Amniotic stem cell (primary cell): ENCODE results near the gene STXBP3.

Experiments
- DNase-seq: peaks from one replicate; lab custom pipeline; 2025; lab: John Stamatoyannopoulos, UW

The STXBP3 gene

DNA sequence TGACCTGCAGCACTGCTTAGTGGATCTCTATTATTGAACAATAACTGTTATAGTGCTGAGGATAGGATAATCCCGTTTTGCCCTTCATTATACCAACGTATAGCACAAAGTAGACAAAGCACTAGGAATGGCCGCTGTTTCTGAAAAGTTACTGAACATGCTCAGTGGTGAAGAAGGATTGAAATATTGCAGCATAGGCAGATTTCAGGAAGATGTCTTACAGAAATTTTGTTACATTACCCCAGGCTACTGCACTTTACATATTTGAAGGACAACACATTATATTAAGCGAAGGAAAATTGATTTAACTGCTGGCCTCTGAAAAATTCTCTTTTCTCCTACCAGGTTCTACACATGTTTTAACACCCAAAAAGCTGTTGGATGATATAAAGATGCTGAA is 62.0 kb downstream of the STXBP3 start:
- DNase-seq = no peak

DNA sequence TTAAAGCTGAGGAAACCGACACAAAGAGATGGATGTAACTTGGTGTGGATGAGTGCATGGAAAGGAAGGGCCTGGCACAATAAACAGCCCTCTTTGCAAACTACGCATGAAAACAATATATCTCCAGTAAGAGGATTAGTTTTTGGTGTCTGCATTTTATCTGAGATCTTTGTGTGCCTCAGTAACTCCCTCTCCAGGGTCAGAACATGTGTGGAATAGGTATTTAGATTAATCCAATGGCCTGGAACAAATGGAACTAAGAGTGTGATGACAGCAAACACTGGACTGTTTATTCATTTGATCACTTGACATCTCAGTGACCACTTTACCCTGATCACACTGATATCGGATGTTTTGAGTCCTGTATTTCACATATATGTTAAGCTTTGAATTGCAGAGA is 65.1 kb downstream of the STXBP3 start:
- DNase-seq = no peak

DNA sequence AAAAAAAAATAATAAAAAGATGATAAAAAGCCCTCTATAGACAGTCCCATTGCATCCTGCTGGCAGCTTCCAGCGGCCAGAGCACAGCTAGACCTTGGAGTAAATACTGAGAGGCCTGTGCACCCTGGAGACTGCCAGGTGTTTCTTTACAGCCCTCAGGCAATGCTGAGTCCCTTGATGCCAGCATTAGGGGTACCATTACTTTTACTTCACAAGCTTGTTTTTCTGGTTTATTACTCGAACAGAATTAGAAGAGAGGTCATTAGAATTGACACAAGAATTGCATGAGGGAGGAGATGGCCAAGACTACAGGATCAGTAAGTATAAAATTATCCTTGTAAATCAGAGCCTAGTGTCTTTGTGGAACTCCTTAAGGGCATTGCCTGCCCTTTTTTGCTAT is 66.9 kb downstream of the STXBP3 start:
- no peak for DNase-seq

DNA sequence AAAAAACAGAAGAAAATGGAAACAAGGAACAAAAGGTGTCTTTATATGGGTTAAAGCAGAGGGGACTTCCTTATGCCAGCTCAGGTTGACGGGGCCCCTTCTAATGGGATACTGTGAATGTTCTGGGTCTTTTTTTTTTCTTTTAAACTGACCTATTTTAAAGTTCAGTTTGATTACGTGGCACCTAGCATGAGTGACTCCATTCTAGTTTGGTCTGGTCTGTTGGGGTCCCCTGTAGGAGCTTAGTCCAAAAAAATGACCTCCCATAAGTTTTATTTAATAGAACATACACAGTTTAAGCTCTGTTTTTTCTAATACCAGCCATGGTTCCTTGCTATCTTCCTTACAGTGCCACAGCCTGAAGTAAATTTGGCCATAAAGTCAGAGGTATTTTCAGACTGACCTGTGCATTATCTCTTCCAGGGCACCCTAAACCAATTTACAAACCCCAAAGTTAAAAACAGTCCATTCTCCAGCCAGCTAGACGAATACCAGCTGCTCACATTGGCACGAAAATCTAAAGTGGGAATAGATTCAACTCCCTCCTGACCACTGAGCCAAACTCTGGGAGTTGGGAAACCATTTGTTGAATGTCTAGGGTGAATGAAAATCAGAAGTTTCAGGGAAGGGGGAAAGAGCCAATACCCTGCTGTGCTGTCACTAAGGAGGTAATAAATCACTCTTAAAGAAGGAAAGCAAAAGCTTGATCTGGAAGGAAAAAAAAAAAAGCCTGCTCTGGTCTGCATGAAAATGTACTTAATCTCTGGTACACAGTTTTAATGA is 68.1 kb downstream of the STXBP3 start:
- DNase-seq = no peak

DNA sequence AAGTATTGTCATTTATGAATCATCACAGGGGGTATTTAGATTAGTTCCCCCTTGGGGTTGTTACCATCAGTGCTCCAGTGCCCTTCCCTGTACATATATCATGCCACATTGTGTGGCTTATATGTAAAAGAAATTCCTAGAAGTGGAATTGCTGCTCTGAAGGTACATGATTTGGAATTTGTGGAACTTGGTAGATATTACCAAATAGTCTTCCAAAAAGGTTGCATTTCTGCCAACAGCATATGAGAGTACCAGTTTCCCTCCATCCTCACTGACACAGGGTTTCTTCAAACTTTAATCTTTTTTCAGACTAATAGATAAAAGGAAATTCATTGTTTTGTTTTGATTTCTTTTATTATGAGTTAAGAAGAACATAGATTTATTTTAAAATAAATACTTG is 69.1 kb downstream of the STXBP3 start:
- DNase-seq = no peak

DNA sequence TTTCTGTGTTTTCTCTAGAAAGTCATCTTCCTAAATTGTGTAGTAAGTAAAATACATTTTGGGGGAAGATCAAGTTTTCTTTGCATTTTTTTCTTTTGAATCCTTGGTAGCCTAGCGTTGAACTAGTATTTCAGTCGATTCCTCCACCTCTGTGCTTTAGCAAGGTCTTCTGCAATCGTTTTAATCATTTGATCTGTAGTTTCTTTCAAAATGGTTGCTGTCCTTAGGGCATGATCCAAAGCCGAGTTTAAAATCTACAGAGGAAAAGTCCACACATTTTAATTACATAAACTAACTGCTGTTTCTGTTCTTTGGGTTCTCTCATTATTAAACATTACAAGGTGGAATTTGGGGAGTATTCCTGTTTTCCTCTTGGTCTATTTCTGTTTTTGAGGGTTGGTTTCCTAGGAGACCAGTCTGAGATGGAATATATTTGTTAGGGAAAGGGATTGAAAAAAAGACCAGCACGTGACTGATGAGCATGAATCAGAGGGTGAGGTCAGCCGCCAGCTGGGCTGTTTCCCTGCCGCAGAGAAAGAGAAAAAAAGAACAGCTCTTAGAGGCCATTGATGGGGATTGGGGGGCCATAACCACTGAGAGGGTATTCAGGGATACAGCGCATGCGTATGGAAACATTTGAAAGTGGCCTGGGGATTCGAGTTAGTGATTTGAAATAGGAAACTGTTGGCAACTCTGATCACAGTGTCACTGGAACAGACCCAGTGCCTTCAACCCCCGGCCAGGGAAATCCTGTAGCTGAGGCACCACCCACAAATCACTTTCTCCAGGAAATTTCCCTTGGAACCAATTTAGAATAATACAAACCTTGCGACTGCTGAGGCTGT is 69.8 kb downstream of the STXBP3 start:
- peak; percentile 79 for DNase-seq

DNA sequence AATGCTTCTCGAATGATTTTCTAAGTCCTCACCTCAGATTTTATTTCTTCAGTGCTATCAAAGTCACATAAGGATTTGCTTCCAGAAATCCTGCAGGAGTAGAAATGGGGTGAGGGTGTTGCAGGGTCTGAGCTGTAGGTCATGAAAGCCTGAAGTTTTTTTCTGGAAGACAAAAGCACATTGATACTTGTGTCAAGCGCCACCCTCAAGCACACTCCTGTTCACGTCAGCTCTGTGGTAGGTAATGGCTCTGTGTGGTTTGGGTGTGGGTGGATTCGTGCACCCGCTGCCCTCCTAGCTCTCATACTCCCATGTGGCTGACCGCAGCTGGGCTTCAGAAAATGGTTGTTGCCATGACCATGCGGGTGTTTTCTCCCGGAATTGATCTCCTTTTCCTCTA is 70.5 kb downstream of the STXBP3 start:
- no peak for DNase-seq

DNA sequence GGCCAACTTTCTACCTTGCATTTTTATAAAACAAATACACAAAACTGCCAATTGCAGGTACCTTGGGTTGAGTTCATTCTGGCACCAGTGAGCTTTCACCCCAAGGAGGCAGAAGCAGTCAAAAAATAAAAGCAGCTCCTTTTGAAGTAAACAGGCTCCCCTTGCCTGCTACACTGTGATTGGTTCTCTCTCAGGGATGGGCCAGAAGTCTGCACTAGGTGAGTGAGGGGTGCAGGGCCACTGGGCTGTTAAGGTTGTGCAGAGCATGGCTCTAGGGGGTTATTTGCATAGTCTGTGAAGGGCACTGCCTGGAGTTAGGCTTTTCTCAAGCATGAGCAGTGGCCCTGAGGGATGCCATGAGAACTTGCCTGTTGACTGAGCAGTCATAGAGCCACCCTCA is 71.3 kb downstream of the STXBP3 start:
- DNase-seq = no peak

DNA sequence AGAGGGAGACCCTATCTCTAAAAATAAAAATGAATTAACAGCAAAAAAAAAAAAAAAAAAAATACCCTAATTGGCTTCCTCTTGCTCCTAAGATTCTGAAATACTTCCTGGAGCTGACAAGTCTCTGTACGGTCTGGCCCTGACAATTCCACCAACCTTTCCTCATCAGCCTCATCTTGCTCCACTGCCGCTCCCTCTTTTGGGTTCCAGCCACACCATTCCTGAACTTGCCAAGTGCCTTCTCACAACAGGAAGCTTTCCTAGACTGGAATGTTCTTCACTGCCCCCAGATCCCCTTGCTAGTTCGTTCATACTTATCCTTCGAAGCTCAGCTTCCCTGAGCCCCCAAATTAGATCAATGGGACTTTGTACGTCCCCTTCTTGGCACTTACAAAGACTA is 73.4 kb downstream of the STXBP3 start:
- no peak for DNase-seq

DNA sequence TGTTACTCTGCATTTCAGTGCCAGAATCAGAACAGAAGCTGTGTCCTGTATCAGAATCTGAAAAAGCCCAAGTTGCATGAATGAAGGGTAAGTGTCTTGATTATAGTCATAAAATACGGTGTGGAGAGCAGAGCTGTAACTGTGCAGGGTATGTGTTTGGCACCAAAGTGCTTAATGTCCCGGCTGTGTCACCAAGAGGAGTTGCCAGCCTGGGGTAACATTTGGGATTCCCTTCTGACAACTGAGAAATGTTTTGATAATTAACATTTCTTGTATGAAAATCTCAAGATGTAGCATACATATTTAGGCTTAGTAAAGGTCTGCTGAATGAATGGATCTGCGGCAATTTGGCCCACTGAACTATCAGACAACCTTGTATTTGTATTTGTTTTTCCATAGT is 77.2 kb downstream of the STXBP3 start:
- DNase-seq = no peak

DNA sequence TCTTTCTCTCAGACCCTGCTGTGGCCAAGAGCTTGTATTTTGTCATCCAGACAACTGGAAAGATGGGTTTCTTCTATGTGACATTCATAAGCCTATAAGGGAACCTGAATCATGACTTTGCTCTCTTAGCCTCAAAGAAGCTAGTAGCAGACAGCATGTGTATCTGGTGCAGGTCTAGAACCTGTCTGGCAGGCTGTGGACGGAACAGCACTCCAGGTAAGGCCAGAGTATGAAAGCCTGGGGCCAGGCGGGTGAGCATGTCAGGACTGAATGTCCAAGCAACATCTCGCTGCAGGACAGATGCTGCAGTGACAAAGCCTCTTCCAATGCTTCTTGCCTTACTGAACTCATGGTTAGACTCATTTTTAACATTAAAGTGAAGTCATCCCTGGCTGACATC is 77.6 kb downstream of the STXBP3 start:
- DNase-seq = no peak

DNA sequence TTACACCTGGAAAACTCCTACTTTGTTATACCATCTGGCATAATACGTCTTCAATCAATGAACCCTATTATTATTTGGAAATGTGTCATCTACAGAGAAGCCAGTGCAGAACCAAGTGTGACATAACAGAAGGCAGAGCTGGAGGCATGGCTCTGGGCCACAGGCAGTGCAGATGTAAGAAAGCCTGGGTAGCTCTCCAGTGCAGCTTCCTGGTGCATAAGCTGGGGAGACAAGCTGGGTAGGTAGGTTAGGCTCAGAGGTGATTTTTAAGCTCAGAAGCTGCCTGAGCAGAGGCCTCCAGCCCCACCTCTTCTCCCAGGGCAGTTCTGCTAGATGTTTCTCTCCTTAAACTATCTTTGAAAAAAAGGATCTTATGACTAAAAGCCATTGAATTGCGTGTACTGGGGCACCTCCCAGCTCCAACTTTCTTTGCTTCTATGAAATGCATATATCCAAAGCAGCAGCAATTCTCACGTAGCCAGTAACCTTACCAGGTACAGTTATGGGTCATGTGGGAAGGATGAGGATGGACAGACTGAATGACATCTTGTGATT is 79.7 kb downstream of the STXBP3 start:
- no peak for DNase-seq

DNA sequence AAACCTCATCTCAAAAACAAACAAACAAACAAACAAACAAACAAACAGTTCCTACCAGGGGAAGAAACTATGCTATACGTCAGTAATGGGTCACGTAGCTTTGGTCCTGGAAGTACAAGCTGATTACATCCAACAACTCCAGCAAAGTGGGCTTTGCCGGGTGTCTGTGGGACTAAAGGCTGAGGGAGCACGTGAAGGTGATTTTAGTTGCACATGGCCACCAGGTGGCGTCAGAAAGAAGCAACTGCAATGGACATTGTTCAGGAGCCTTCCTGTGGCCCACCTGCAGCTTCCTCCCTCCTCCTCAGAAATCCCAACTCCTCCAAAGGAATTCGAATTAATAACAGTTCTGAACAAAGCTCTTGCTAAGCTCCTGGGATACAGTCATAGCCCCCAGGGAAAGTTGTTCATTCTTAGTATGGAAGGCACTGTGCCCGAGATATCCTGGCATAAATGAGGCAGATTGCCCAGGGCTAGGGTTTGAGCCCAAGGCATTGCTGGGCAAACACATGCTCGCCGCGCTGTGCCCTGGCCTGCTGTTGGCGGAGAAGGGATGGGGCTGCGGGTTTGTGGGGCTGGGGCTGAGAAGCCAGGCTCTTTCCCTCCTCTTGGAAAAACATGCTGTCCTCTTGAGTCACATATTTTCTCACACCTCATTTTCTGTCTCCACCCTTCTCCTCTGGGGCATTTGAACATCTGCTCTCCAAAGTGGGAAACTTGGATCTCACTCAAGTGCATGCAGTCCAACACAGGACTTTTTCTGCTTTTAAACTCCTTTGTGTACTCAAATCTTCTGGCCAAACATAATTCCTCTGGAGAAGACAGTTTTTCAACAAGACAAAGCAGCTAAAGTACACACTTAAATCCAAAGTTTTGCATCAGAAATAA is 81.8 kb downstream of the STXBP3 start:
- peak; percentile 65 for DNase-seq

DNA sequence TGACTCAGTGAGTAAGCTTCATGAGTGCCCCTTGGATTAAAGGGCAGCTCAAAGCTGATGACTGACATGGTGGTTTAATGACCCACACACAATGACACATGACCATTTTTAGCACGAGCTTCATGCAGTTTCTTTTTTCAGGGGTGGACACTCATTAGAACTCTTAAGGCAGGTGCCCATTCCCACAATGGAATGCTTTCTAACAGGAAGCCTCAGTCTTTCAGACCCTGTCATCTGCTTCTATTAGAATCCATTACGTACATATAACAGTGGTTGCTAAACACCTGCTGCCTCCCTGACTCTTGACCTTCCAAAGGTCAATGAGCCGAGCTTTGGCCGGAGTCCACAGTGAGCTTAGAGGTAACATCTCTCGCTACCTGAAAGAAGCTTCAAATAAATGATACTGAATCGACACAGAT is 83.0 kb downstream of the STXBP3 start:
- DNase-seq = no peak

DNA sequence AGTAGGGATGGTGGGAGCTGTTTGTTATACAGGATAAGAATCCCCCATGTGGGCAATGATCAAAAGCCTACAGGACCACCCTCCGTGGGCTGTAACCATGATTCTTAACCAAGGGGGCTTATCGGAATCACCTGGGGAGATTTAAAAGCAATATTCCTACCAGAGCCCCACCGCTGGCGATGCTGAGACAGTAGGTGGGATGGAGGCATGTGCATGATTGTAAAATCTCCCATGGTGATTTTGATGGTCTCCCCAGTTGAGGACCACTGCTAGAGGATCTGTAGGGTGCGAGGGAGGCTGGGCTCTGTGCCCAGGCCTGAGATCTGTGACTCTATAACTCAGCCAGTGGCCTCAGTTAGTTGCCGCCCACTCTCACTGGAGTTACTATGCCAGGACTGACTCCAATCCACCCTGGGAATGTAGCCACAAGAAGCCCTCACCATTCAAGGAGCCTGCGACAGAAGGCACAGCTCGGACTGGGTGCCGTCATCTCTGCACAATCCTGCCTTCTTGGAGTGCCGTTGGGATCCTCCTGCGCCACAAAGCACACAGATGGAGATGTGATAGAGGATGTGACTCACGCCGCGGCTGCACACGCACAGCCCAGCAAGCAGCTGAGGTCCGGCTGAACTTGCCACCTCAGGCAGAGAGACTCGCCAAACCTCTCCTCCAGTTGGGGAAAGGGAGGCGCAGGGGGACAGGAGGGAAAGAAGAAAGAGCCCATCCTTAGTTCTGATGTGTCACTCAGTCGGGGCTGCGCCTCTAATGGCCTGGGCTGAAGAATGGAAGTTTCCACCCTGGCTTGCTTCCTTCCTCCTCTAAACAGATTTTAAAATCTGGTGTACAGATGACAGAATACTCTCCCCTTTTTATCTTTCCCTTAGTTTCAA is 83.9 kb downstream of the STXBP3 start:
- peak; percentile 89 for DNase-seq

DNA sequence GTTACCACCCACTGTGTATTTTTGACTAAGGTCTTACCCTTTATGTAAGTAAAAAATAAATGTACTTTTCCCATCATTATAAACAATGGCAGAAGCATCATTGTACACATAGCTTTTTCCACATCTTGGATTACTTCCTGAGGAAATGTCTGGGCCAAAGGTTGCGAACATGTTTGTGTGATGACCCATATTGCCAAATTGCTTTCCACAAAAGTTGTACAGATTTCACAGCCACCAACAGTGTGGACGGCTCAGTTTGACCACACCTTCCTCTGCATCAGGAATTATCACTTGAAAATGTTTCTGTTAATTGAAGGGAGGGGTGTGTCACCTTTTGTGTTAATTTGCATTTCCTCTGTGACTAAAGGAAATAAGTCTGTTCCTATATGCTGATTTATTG is 84.8 kb downstream of the STXBP3 start:
- DNase-seq = no peak

DNA sequence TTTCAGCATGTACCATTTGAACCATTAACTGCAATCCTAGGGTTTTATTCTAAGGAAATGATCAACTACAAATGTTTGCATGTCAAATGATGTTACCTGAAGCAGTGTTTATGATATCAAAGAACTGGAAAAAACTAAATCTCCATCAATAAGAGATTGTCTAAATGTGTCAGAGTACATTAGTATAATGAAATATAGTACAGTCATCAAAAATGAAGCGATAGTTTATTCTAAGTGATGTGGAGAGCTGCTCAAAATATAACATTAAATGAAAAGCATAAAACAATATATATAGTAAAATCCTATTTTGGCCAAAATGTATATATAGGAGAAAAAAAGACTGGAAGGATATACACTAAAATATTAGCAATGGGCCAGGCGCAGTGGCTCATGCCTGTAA is 86.5 kb downstream of the STXBP3 start:
- DNase-seq = no peak

DNA sequence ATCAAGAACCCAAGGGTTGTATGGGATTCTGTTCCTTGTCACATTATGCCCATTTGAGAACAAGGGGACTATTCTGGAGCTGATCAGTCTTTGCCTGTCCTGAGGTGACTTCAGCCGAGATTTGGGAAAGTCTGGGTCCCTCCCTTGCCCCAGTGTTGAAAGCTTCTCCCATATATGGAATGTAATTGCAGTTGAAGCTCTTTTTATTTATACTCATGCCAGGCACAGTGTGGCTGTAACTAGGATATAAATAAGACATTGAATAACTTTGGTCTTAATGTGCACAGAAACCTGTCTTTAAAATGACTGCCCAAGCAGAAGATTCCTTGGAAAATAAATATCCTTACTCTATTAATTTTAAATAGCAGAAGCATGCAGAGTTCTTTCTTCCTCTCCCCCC is 95.2 kb downstream of the STXBP3 start:
- no peak for DNase-seq

DNA sequence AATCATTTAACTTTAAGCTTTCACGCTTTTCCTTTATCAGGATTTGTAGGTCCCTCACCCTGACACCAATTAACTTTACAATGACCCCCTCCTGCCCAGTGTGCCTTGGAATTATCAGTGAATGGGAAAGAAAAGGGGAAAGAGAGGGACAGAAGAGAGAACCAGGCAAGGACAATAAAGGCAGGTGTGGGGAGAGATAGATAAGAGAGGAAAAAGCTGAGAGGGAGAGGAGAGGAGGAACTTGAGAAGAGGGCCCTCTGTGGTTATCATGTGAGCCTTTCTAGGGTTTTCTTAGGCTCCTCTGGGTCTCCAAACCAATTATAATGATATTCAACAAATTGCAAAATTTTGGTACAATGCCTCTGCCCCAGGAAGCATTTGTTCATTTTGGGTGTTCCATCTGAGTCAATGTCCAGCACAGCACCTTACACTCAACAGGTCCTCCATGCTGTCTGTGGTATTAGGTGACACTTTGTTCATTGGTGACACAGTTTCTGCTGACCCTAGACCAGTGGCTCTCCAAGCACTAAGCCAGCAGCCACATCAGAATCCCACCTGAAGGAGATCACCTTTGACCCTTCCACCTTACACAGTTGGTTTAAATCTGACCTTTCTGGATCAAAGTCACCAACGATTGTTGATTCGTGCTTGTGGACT is 96.2 kb downstream of the STXBP3 start:
- no peak for DNase-seq

DNA sequence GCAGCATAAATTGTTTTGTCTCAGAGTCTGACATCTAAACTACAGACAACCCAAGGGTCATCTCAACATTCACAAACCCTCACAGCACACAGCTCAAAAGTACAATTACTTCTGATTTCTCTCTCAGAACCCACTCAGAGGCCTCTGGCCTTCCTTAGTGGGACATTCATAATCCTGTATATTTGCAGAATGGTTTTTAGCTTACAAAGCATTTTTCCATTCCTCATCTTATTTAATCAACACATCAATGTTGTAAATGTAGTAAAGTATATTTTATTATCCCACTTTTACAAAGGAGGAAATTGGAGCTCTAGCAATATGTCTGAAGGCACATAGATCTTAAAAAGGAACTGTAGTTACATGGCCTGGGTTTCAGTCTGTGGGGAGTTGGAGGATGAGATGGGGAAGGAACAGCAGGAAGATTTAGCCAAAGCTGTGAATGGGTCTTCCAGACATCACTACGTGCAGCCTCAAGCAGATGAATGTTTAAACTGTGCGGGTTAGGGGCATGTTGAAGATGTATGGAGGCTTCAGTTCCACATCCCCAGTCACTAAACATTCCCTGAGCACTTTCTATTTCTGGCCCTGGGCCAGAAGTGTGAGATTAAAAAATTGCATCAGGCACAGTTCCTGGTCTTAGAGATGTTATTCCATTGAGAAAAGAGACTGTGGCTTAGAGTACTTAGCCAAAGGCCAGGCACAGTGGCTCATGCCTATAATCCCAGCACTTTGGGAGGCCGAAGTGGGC is 97.1 kb downstream of the STXBP3 start:
- DNase-seq = no peak
